Activated CD4-positive, alpha-beta T cell treated with anti-CD3 and anti-CD28 coated beads, Interleukin-2, amount 50 U/mL, for 24 hours (primary cell): ENCODE measurements around the gene MYH14.
A peak's percentile ranks its signal among the peaks of the same experiment; 100 is the strongest.

Experiments
- DNase-seq, 2 donors: peaks; one replicate each; pipeline ENCODE4 v3.0.0-alpha.2; 2020; ENCODE audit warnings: low read depth in 1 of 2, low spot score in 1 of 2

MYH14 gene

DNA sequence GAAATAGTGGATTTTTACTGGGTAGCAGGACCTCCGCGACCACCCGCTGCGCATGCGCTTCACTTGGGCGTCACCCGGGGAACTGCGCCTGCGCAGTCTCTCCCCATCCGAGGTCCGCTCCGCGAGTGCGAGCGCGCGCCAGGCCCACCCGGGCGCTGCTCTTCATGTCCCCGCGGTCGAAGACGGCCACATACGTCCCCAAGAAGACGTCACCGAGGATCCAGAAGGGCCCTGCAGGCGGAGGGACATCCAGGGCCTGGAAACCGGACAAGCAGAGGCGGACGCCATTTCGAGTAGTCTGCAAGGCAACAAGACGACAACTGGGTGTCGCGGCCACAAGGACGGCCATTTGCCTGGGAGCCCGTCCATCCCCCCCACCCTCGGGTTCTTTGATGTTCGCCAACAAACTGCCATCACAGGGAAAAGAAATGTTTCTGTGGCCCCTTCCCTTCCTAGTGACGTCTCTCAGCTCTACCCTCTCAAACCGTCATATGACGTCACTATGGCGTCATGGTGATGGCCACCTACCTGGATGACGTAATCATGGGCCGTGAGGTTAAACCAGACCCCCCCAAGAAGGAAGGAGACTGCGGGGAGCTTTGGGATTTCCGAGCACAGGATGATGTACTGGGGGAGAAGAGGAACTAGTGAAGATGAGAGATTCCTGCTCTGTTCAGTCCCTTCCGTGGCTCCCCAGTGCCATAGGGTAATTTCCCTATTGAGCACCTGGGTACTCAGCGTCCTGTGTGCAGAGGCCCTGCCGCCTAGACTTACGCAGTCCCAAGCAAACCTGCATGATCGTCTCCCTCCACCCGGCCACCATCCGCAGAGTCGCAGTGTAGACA is 155.3 kb downstream of the MYH14 start:
- DNase-seq = peak; percentile 55 to 69

DNA sequence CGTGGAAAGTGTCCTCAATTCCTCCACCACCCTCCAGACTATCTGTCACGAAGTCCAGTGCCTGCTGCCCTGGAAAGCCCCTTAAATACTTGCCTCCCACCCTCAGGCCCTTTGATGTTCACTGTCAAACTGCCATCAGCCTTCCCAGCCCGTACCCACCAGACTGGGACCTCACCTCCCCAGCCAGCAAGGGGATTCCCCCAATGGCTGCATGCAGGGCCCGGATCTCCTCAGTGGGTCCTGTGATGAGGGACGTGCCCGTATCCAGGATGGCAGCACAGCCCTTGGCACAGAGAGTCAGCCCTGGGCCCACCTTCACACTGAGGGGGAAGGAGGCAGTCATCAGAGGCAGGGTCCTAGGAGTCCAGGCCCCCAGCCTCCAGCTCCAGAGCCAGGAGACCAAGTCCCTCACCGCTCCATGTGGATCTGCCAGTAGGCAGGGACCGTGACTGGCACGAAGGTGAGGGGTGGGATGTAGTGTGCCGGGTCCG is 156.0 kb downstream of the MYH14 start:
- DNase-seq = no peak
